Mesendoderm (in vitro differentiated cells): ENCODE data around the gene EFCAB13.

Experiments used
- DNase-seq: peaks from one replicate; pipeline ENCODE4 v3.0.0; 2013
- H2AK5ac ChIP-seq: 2 replicates; pipeline ENCODE4 v1.6.1; 2013; ENCODE audit warnings: low read length, inconsistent platforms
- H2BK120ac ChIP-seq: 2 replicates; pipeline ENCODE4 v1.6.1; 2013; ENCODE audit warnings: low read depth, mild to moderate bottlenecking, low read length, moderate library complexity, mixed read lengths
- H2BK15ac ChIP-seq: replicated peaks from 2 replicates; pipeline ENCODE4 v1.6.1; 2013; ENCODE audit warnings: low read depth, mild to moderate bottlenecking, moderate library complexity
- H2BK5ac ChIP-seq: 2 replicates; pipeline ENCODE4 v1.6.1; 2013; ENCODE audit warnings: low read length, inconsistent platforms
- H3K18ac ChIP-seq: 2 replicates; pipeline ENCODE4 v1.6.1; 2013; ENCODE audit warnings: mild to moderate bottlenecking, low read length, mixed read lengths
- H3K23ac ChIP-seq: one replicate; pipeline ENCODE4 v1.6.1; 2013; ENCODE audit warnings: low read length
- H3K27ac ChIP-seq: 2 replicates; pipeline ENCODE4 v1.5.1; 2013; ENCODE audit warnings: low read depth, mild to moderate bottlenecking, inconsistent platforms, low read length, moderate library complexity
- H3K27me3 ChIP-seq: 2 replicates; pipeline ENCODE4 v1.6.1; 2013; ENCODE audit warnings: low read length, control low read depth, mild to moderate bottlenecking, inconsistent platforms; ENCODE audit not compliant: insufficient read depth, poor library complexity
- H3K36me3 ChIP-seq: 2 replicates; pipeline ENCODE4 v1.6.1; 2013; ENCODE audit warnings: low read length, inconsistent platforms; ENCODE audit not compliant: control insufficient read depth, insufficient read depth
- H3K4ac ChIP-seq: one replicate; pipeline ENCODE4 v1.6.1; 2013; ENCODE audit warnings: low read depth, mild to moderate bottlenecking, low read length, moderate library complexity
- H3K4me1 ChIP-seq: 2 replicates; pipeline ENCODE4 v1.6.1; 2013; ENCODE audit warnings: low read depth, low read length, inconsistent platforms; ENCODE audit not compliant: control insufficient read depth
- H3K4me2 ChIP-seq: 2 replicates; pipeline ENCODE4 v1.6.1; 2013; ENCODE audit warnings: low read length
- H3K4me3 ChIP-seq: 2 replicates; pipeline ENCODE4 v1.5.1; 2013; ENCODE audit warnings: mild to moderate bottlenecking, low read length
- H3K56ac ChIP-seq: one replicate; pipeline ENCODE4 v1.6.1; 2013; ENCODE audit warnings: low read length
- H3K79me1 ChIP-seq: 2 replicates; pipeline ENCODE4 v1.6.1; 2013; ENCODE audit warnings: low read length, inconsistent platforms
- H3K79me2 ChIP-seq: 2 replicates; pipeline ENCODE4 v1.6.1; 2013; ENCODE audit warnings: mild to moderate bottlenecking, low read length; ENCODE audit not compliant: control insufficient read depth, insufficient read depth
- H3K9ac ChIP-seq: 2 replicates; pipeline ENCODE4 v1.6.1; 2013; ENCODE audit warnings: low read length, inconsistent platforms
- H4K5ac ChIP-seq: one replicate; pipeline ENCODE4 v1.6.1; 2013; ENCODE audit warnings: low read length
- H4K8ac ChIP-seq: one replicate; pipeline ENCODE4 v1.6.1; 2013; ENCODE audit warnings: low read depth, mild to moderate bottlenecking, control low read depth, low read length, moderate library complexity
- WGBS: extraction: QIAGEN DNeasy Blood & Tissue Kit; methylation state at CpG from one replicate; pipeline ENCODE4 v1.1.7; 2013; ENCODE audit warnings: low lambda C conversion rate, missing lambda C conversion rate; ENCODE audit not compliant: insufficient coverage; ENCODE audit errors: extremely low coverage; 5-methylcytosine and 5-hydroxymethylcytosine counted together

The EFCAB13 gene

GRCh38 chr17:47324224-47325020 is 667 bp downstream of the EFCAB13 start:
- no peak overlapping the region for H4K8ac ChIP-seq
- H3K79me1 ChIP-seq, result no peaks in the 10 kb centered on the region
- H2BK15ac ChIP-seq, result no peak overlapping the region
- H3K9ac ChIP-seq, result peak overlapping the region; percentile 75
- H3K4me3 ChIP-seq, result peak overlapping the region; percentile 31
- no peaks in the 10 kb centered on the region for H3K36me3 ChIP-seq
- peak; percentile 69 for DNase-seq
- peak overlapping the region; percentile 8 for H3K4ac ChIP-seq
- H3K79me2 ChIP-seq, result no peaks in the 10 kb centered on the region
- peak overlapping the region; percentile 60 for H3K23ac ChIP-seq
- H2AK5ac ChIP-seq, result no peak overlapping the region
- peak overlapping the region; percentile 91 for H3K56ac ChIP-seq
- no peaks in the 10 kb centered on the region for H3K27me3 ChIP-seq
- H3K4me1 ChIP-seq, result peaks cover 2% of the 10 kb centered on the region
- no peak overlapping the region for H3K27ac ChIP-seq
- peak overlapping the region; percentile 42 for H3K18ac ChIP-seq
- no peak overlapping the region for H2BK120ac ChIP-seq
- no CpG with 5 or more reads among the region's 28 CpGs for WGBS
- peak overlapping the region; percentile 70 for H3K4me2 ChIP-seq
- no peak overlapping the region for H2BK5ac ChIP-seq
- H4K5ac ChIP-seq, result peak overlapping the region; percentile 86

GRCh38 chr17:47325176-47325575 is 1.4 kb downstream of the EFCAB13 start:
- Histone ChIP-seq H2BK5ac (no peak overlapping the region), H3K79me2 (no peaks in the 10 kb centered on the region), H2BK15ac (no peak overlapping the region), H3K56ac (no peak overlapping the region), H3K4me3 (no peak overlapping the region), H3K18ac (no peak overlapping the region), H4K8ac (no peak overlapping the region), H3K23ac (no peak overlapping the region), H2BK120ac (no peak overlapping the region), H3K4me1 (peaks cover 2% of the 10 kb centered on the region), H4K5ac (no peak overlapping the region), H3K4me2 (no peak overlapping the region), H2AK5ac (no peak overlapping the region), H3K79me1 (no peaks in the 10 kb centered on the region), H3K9ac (no peak overlapping the region), H3K36me3 (no peaks in the 10 kb centered on the region), H3K27me3 (no peaks in the 10 kb centered on the region), H3K4ac (no peak overlapping the region), H3K27ac (no peak overlapping the region)
- DNase-seq, result peak; percentile 13
- WGBS, result no CpG with 5 or more reads among the region's 1 CpG

GRCh38 chr17:47330548-47330947 is 6.8 kb downstream of the EFCAB13 start:
- no peak overlapping the region for H4K8ac ChIP-seq
- no peak overlapping the region for H3K23ac ChIP-seq
- H3K4me2 ChIP-seq, result no peak overlapping the region
- no peaks in the 10 kb centered on the region for H3K36me3 ChIP-seq
- no peak overlapping the region for H3K27ac ChIP-seq
- H3K4me1 ChIP-seq, result no peaks in the 10 kb centered on the region
- no peak overlapping the region for H2AK5ac ChIP-seq
- H2BK120ac ChIP-seq, result no peak overlapping the region
- H3K27me3 ChIP-seq, result no peaks in the 10 kb centered on the region
- no peaks in the 10 kb centered on the region for H3K79me2 ChIP-seq
- no peak overlapping the region for H3K9ac ChIP-seq
- H3K79me1 ChIP-seq, result no peaks in the 10 kb centered on the region
- WGBS, result no CpG with 5 or more reads among the region's 2 CpGs
- no peak overlapping the region for H3K4ac ChIP-seq
- no peak overlapping the region for H3K4me3 ChIP-seq
- no peak overlapping the region for H2BK5ac ChIP-seq
- H2BK15ac ChIP-seq, result no peak overlapping the region
- H4K5ac ChIP-seq, result no peak overlapping the region
- no peak overlapping the region for H3K18ac ChIP-seq
- no peak for DNase-seq
- H3K56ac ChIP-seq, result no peak overlapping the region

GRCh38 chr17:47332287-47332686 is 8.5 kb downstream of the EFCAB13 start:
- Histone ChIP-seq H3K4me3 (no peak overlapping the region), H3K9ac (no peak overlapping the region), H2AK5ac (no peak overlapping the region), H2BK15ac (no peak overlapping the region), H3K27me3 (no peaks in the 10 kb centered on the region), H3K23ac (no peak overlapping the region), H3K79me2 (no peaks in the 10 kb centered on the region), H3K36me3 (no peaks in the 10 kb centered on the region), H3K4ac (no peak overlapping the region), H3K27ac (no peak overlapping the region), H4K8ac (no peak overlapping the region), H4K5ac (no peak overlapping the region), H3K18ac (no peak overlapping the region), H3K56ac (no peak overlapping the region), H3K4me1 (no peaks in the 10 kb centered on the region), H2BK120ac (no peak overlapping the region), H3K79me1 (no peaks in the 10 kb centered on the region), H2BK5ac (no peak overlapping the region), H3K4me2 (no peak overlapping the region)
- DNase-seq, result no peak

- peak; percentile 82 for DNase-seq
- H3K56ac ChIP-seq, result no peak overlapping the region
- H3K27me3 ChIP-seq, result no peaks in the 10 kb centered on the region
- H3K23ac ChIP-seq, result no peak overlapping the region
- no peak overlapping the region for H4K5ac ChIP-seq
- no peak overlapping the region for H2BK5ac ChIP-seq
- no peaks in the 10 kb centered on the region for H3K79me1 ChIP-seq
- no peak overlapping the region for H2AK5ac ChIP-seq
- H2BK15ac ChIP-seq, result no peak overlapping the region
- no CpG with 5 or more reads among the region's 4 CpGs for WGBS
- no peaks in the 10 kb centered on the region for H3K36me3 ChIP-seq
- H3K4me1 ChIP-seq, result no peaks in the 10 kb centered on the region
- H3K4ac ChIP-seq, result no peak overlapping the region
- no peak overlapping the region for H3K27ac ChIP-seq
- H3K9ac ChIP-seq, result no peak overlapping the region
- H2BK120ac ChIP-seq, result no peak overlapping the region
- no peak overlapping the region for H3K4me3 ChIP-seq
- no peaks in the 10 kb centered on the region for H3K79me2 ChIP-seq
- H3K4me2 ChIP-seq, result no peak overlapping the region
- H4K8ac ChIP-seq, result no peak overlapping the region
- H3K18ac ChIP-seq, result no peak overlapping the region
Observed at GRCh38 chr17:47335101-47335936, 11.6 kb downstream of the EFCAB13 start.
